ENCODE measurements around the gene ROCK1. TPM values are rescaled to one million over a fixed set of nuclear protein-coding genes. Genes with fewer than 3 reads are reported as not detected.

ROCK1 gene
- total RNA-seq, 1 donor from 2014 or later, result 60.9 TPM

GRCh38 chr18:21063011-21063410 is 48.6 kb downstream of the ROCK1 start:
- TF ChIP-seq, protein P1, sequence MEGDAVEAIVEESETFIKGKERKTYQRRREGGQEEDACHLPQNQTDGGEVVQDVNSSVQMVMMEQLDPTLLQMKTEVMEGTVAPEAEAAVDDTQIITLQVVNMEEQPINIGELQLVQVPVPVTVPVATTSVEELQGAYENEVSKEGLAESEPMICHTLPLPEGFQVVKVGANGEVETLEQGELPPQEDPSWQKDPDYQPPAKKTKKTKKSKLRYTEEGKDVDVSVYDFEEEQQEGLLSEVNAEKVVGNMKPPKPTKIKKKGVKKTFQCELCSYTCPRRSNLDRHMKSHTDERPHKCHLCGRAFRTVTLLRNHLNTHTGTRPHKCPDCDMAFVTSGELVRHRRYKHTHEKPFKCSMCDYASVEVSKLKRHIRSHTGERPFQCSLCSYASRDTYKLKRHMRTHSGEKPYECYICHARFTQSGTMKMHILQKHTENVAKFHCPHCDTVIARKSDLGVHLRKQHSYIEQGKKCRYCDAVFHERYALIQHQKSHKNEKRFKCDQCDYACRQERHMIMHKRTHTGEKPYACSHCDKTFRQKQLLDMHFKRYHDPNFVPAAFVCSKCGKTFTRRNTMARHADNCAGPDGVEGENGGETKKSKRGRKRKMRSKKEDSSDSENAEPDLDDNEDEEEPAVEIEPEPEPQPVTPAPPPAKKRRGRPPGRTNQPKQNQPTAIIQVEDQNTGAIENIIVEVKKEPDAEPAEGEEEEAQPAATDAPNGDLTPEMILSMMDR (IDR thresholded peaks at IDR 0.05), result no peak
- Mint-ChIP-seq H3K9me3 (ENCODE audit: low read depth) (no peaks in the 10 kb centered on the region), H3K4me1 (ENCODE audit: low read depth) (peaks cover 37% of the 10 kb centered on the region), H3K27ac (ENCODE audit: unreplicated experiment) (peak overlapping the region; percentile 93), H3K27me3 (ENCODE audit: low read depth) (no peaks in the 10 kb centered on the region), H3K36me3 (ENCODE audit: low read depth) (peaks cover 1% of the 10 kb centered on the region), H3K4me3 (ENCODE audit: unreplicated experiment) (no peak overlapping the region)
- no peak for DNase-seq (ENCODE audit: low spot score)

- peaks cover 25% of the 10 kb centered on the region for H3K4me1 Mint-ChIP-seq (ENCODE audit: low read depth)
- H3K27me3 Mint-ChIP-seq (ENCODE audit: low read depth), result no peaks in the 10 kb centered on the region
- H3K36me3 Mint-ChIP-seq (ENCODE audit: low read depth), result no peaks in the 10 kb centered on the region
- H3K27ac Mint-ChIP-seq (ENCODE audit: unreplicated experiment), result no peak overlapping the region
- H3K4me3 Mint-ChIP-seq (ENCODE audit: unreplicated experiment), result no peak overlapping the region
- TF ChIP-seq, protein P1 (IDR thresholded peaks at IDR 0.05), result no peak
- H3K9me3 Mint-ChIP-seq (ENCODE audit: low read depth), result no peaks in the 10 kb centered on the region
- no peak for DNase-seq (ENCODE audit: low spot score)
These were observed 54.5 kb downstream of the ROCK1 start for GRCh38 chr18:21057112-21057511.

GRCh38 chr18:21056545-21056944 is 55.1 kb downstream of the ROCK1 start:
- Mint-ChIP-seq H3K9me3 (ENCODE audit: low read depth) (no peaks in the 10 kb centered on the region), H3K4me1 (ENCODE audit: low read depth) (peaks cover 25% of the 10 kb centered on the region), H3K27me3 (ENCODE audit: low read depth) (no peaks in the 10 kb centered on the region), H3K36me3 (ENCODE audit: low read depth) (no peaks in the 10 kb centered on the region), H3K4me3 (ENCODE audit: unreplicated experiment) (no peak overlapping the region), H3K27ac (ENCODE audit: unreplicated experiment) (no peak overlapping the region)
- no peak for DNase-seq (ENCODE audit: low spot score)
- TF ChIP-seq, protein P1 (IDR thresholded peaks at IDR 0.05), result no peak

DNA sequence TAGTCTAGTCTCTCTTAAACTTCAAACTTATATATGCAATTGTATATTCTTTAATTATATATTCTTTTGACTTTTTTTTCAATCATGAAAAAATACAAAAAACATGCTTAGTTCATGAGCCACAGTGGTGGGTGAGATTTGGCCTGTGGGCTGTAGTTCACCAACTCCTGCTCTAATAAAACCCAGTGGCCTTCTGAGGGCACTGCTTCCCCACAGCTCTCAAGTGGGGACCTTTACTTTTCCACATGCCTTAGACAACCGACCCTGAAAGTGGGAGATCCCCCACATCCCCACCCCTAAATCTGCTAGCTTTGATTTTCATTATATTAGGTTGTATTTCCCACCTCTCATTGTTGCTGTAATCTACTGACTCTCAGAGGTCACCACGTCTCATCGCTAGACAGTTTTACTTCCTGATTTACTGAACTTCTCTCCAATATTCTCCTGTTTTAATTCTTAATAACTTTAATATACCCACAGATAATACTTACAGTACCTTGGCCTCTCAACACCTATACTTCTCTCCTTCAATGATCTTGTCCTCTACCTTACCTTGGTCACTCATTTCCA is 57.3 kb downstream of the ROCK1 start:
- Mint-ChIP-seq H3K9me3 (ENCODE audit: low read depth) (no peaks in the 10 kb centered on the region), H3K4me1 (ENCODE audit: low read depth) (peaks cover 44% of the 10 kb centered on the region), H3K27me3 (ENCODE audit: low read depth) (no peaks in the 10 kb centered on the region), H3K27ac (ENCODE audit: unreplicated experiment) (no peak overlapping the region), H3K4me3 (ENCODE audit: unreplicated experiment) (no peak overlapping the region), H3K36me3 (ENCODE audit: low read depth) (no peaks in the 10 kb centered on the region)
- no peak for DNase-seq (ENCODE audit: low spot score)
- TF ChIP-seq, protein P1 (IDR thresholded peaks at IDR 0.05), result no peak

GRCh38 chr18:21053127-21053526 is 58.5 kb downstream of the ROCK1 start:
- Mint-ChIP-seq H3K27me3 (ENCODE audit: low read depth) (no peaks in the 10 kb centered on the region), H3K9me3 (ENCODE audit: low read depth) (no peaks in the 10 kb centered on the region), H3K27ac (ENCODE audit: unreplicated experiment) (no peak overlapping the region)

More at GRCh38 chr18:21053127-21053526, 58.5 kb downstream of the ROCK1 start:
- H3K4me1 Mint-ChIP-seq (ENCODE audit: low read depth), result peaks cover 50% of the 10 kb centered on the region
- peak overlapping the region; percentile 1 for H3K4me3 Mint-ChIP-seq (ENCODE audit: unreplicated experiment)
- DNase-seq (ENCODE audit: low spot score), result no peak
- TF ChIP-seq, protein P1 (IDR thresholded peaks at IDR 0.05), result no peak
- H3K36me3 Mint-ChIP-seq (ENCODE audit: low read depth), result no peaks in the 10 kb centered on the region

Measured in chondrocyte (in vitro differentiated cells).